GM23338 (cell line): ENCODE results near the gene DCLK1. TPM values are rescaled to one million over a fixed set of nuclear protein-coding genes. Genes with fewer than 3 reads are reported as not detected.

Experiments used
- ATAC-seq: fragments of 200-7000 bp; cut with Tn5 transposase; 3 replicates; pipeline ENCODE4 v1.9.1; 2020
- DNase-seq: peaks from one replicate; pipeline ENCODE4 v3.0.0-alpha.2; 2015; ENCODE audit warnings: low spot score
- H2AFZ ChIP-seq: fragments of 200-600 bp; sonication (generic); 2 replicates; pipeline ENCODE4 v1.8.0; 2016; ENCODE audit warnings: antibody characterized with exemption, mild to moderate bottlenecking, moderate library complexity
- H3F3A ChIP-seq: fragments of 200-600 bp; sonication (generic); replicated peaks from 2 replicates; pipeline ENCODE4 v1.8.0; 2017; ENCODE audit warnings: antibody characterized with exemption, mixed run types, low read depth
- H3K27ac ChIP-seq: fragments of 200-600 bp; sonication (generic); 2 replicates; pipeline ENCODE4 v1.6.1; 2016; ENCODE audit warnings: low read depth
- H3K27me3 ChIP-seq: fragments of 200-600 bp; sonication (generic); 2 replicates; pipeline ENCODE4 v1.8.0; 2016; ENCODE audit warnings: mild to moderate bottlenecking, mixed run types, moderate library complexity; ENCODE audit not compliant: insufficient read depth
- H3K36me3 ChIP-seq: fragments of 200-600 bp; sonication (generic); 2 replicates; pipeline ENCODE4 v1.8.0; 2016; ENCODE audit warnings: mild to moderate bottlenecking; ENCODE audit not compliant: insufficient read depth
- H3K4me1 ChIP-seq: fragments of 200-600 bp; sonication (generic); 2 replicates; pipeline ENCODE4 v1.8.0; 2016; ENCODE audit warnings: mild to moderate bottlenecking, moderate library complexity; ENCODE audit not compliant: insufficient read depth
- H3K4me2 ChIP-seq: fragments of 200-600 bp; sonication (generic); 2 replicates; pipeline ENCODE4 v1.7.1; 2017; ENCODE audit warnings: mixed run types
- H3K4me3 ChIP-seq: fragments of 200-600 bp; sonication (generic); 2 replicates; pipeline ENCODE4 v1.6.1; 2016; ENCODE audit warnings: mixed run types
- H3K79me2 ChIP-seq: fragments of 200-600 bp; sonication (generic); replicated peaks from 2 replicates; pipeline ENCODE4 v1.8.0; 2017; ENCODE audit warnings: mild to moderate bottlenecking; ENCODE audit not compliant: insufficient read depth
- H3K9me2 ChIP-seq: fragments of 200-600 bp; sonication (generic); 2 replicates; pipeline ENCODE4 v1.8.0; 2017; ENCODE audit not compliant: insufficient read depth
- H4K20me1 ChIP-seq: fragments of 200-600 bp; sonication (generic); replicated peaks from 2 replicates; pipeline ENCODE4 v1.8.0; 2017; ENCODE audit warnings: mild to moderate bottlenecking; ENCODE audit not compliant: insufficient read depth
- H3K27ac Mint-ChIP-seq: 2 replicates; pipeline ENCODE4 v1.8.0; 2020; ENCODE audit warnings: inconsistent platforms, mild to moderate bottlenecking, moderate library complexity, mixed read lengths
- H3K27me3 Mint-ChIP-seq: 3 replicates; pipeline ENCODE4 v1.8.0; 2022; ENCODE audit warnings: low read depth, mild to moderate bottlenecking, moderate library complexity, mixed read lengths, inconsistent platforms; ENCODE audit not compliant: insufficient read depth, poor library complexity
- H3K36me3 Mint-ChIP-seq: 3 replicates; pipeline ENCODE4 v1.8.0; 2021; ENCODE audit warnings: low read depth, mild to moderate bottlenecking, inconsistent platforms, moderate library complexity, mixed read lengths
- H3K4me1 Mint-ChIP-seq: 3 replicates; pipeline ENCODE4 v1.8.0; 2020; ENCODE audit warnings: mild to moderate bottlenecking, inconsistent platforms, mixed read lengths
- H3K4me3 Mint-ChIP-seq: 3 replicates; pipeline ENCODE4 v1.8.0; 2021; ENCODE audit warnings: moderate library complexity, mild to moderate bottlenecking, inconsistent platforms, mixed read lengths
- H3K9me3 Mint-ChIP-seq: 3 replicates; pipeline ENCODE4 v1.8.0; 2020; ENCODE audit warnings: moderate library complexity, mild to moderate bottlenecking, inconsistent platforms, mixed read lengths
- CREB1 ChIP-seq: fragments of 250-450 bp; sonication (Bioruptor Pico); IDR thresholded peaks from 2 replicates; pipeline ENCODE4 v1.5.0; 2020; ENCODE audit warnings: low read depth, mild to moderate bottlenecking, moderate library complexity
- ETS1 ChIP-seq: IDR thresholded peaks from 2 replicates; pipeline ENCODE4 v1.6.1; 2016; ENCODE audit warnings: antibody characterized with exemption
- JUNB ChIP-seq: IDR thresholded peaks from one replicate; pipeline ENCODE4 v1.6.1; 2016; ENCODE audit warnings: antibody characterized with exemption; ENCODE audit not compliant: unreplicated experiment
- POLR2AphosphoS5 ChIP-seq: IDR thresholded peaks from 2 replicates; pipeline ENCODE4 v1.6.1; 2016; ENCODE audit warnings: antibody characterized with exemption, low read depth
- STAT1 ChIP-seq: IDR thresholded peaks from one replicate; pipeline ENCODE4 v1.6.1; 2016; ENCODE audit warnings: antibody characterized with exemption; ENCODE audit not compliant: unreplicated experiment
- ZNF114 ChIP-seq: fragments of 250-450 bp; sonication (Bioruptor Pico); IDR thresholded peaks from 2 replicates; pipeline ENCODE4 v1.5.0; 2020; ENCODE audit warnings: mild to moderate bottlenecking, moderate library complexity
- ZNF331 ChIP-seq: fragments of 250-450 bp; sonication (Bioruptor Pico); IDR thresholded peaks from 2 replicates; pipeline ENCODE4 v1.5.0; 2020; ENCODE audit warnings: low read depth, mild to moderate bottlenecking, moderate library complexity
- ZNF462 ChIP-seq: fragments of 250-450 bp; sonication (Bioruptor Pico); IDR thresholded peaks from 2 replicates; pipeline ENCODE4 v1.5.0; 2020; ENCODE audit warnings: mild to moderate bottlenecking, moderate library complexity
- polyA plus RNA-seq: library from polyadenylated mRNA; unstranded; fragments of >200 nt; fragmentation: Nextera tagmentation; extraction: Ambion mirVana; gene quantifications from 2 replicates; pipeline ENCODE4 v1.2.1, GENCODE V29; 2016
- total RNA-seq: library from RNA; depleted of rRNA; stranded (reverse); fragments of >200 nt; shearing (Covaris generic); gene quantifications from 2 replicates; pipeline ENCODE4 v1.2.3, GENCODE V29; 2014

The DCLK1 gene
- total and polyA plus RNA-seq, 2 experiments from 2014 or later = 13.1 to 57.7 TPM

- TF ChIP-seq ZNF462 (CRISPR knock-in tag) (no peak), ZNF114 (CRISPR knock-in tag) (no peak), ZNF331 (CRISPR knock-in tag) (no peak), STAT1 (no peak), CREB1 (CRISPR knock-in tag) (no peak)
Observed at GRCh38 chr13:35792021-35792420, 339.2 kb downstream of the DCLK1 start (continued).

- H3K36me3 ChIP-seq = no peaks in the 10 kb centered on the region
- H3K27ac ChIP-seq = no peak overlapping the region
- no peak overlapping the region for H2AFZ ChIP-seq
- peaks cover 2% of the 10 kb centered on the region for H3K27me3 Mint-ChIP-seq
- no peaks in the 10 kb centered on the region for H3F3A ChIP-seq
- H3K9me2 ChIP-seq = no peaks in the 10 kb centered on the region
- no peak overlapping the region for H3K27ac Mint-ChIP-seq
- no peak overlapping the region for H3K4me3 ChIP-seq
- no peaks in the 10 kb centered on the region for H3K4me1 ChIP-seq
- ATAC-seq (no peak), DNase-seq (no peak)
- H3K79me2 ChIP-seq = no peaks in the 10 kb centered on the region
- H3K4me2 ChIP-seq = no peak overlapping the region
- H3K9me3 Mint-ChIP-seq = no peaks in the 10 kb centered on the region
- no peak overlapping the region for H3K4me3 Mint-ChIP-seq
- H3K36me3 Mint-ChIP-seq = no peaks in the 10 kb centered on the region
- no peaks in the 10 kb centered on the region for H3K27me3 ChIP-seq
- H3K4me1 Mint-ChIP-seq = peaks cover 9% of the 10 kb centered on the region
- no peaks in the 10 kb centered on the region for H4K20me1 ChIP-seq
- TF ChIP-seq ETS1 (no peak), ZNF462 (CRISPR knock-in tag) (no peak), ZNF331 (CRISPR knock-in tag) (no peak), POLR2AphosphoS5 (no peak), JUNB (no peak), CREB1 (CRISPR knock-in tag) (no peak), ZNF114 (CRISPR knock-in tag) (no peak)
Observed at GRCh38 chr13:35791184-35791851, 339.9 kb downstream of the DCLK1 start.
